Left ventricle myocardium superior (tissue), 1 donor: Measurements from ENCODE around the gene CD2AP. TPM values are rescaled to one million over a fixed set of nuclear protein-coding genes. Genes with fewer than 3 reads are reported as not detected.
"Not testable (repeated sequence)": the region's sequence is repeated elsewhere in the genome, so short reads cannot be mapped to it uniquely, and the experiment has no call there.

Experiments
- ATAC-seq: fragments of 200-7000 bp; cut with Tn5 transposase; one replicate; pipeline ENCODE4 v1.9.1; 2020; ENCODE audit warnings: mild to moderate bottlenecking, moderate library complexity
- DNase-seq: peaks from one replicate; pipeline ENCODE4 v3.0.0-alpha.2; 2020
- intact Hi-C: fragments of 100-400 bp; cut with micrococcal nuclease; formaldehyde crosslinking; loops from one replicate; pipeline ENCODE4 v1.11.0; 2022
- long read RNA-seq: library from polyadenylated mRNA; unstranded; transcript quantifications from one replicate; pipeline ENCODE4 v2.0.0, GENCODE V29; 2021
- total RNA-seq: library from RNA; stranded (reverse); fragmentation: NEBNext Ultra II Directional; extraction: Animal tissue kit (Norgen Biotek cat#: 25700); gene quantifications from one replicate; pipeline ENCODE4 v1.2.1, GENCODE V29; 2021
- donor health status: DM: no; HTN: yes; CAD: no; lungs with severe emphysema.

The CD2AP gene, protein sequence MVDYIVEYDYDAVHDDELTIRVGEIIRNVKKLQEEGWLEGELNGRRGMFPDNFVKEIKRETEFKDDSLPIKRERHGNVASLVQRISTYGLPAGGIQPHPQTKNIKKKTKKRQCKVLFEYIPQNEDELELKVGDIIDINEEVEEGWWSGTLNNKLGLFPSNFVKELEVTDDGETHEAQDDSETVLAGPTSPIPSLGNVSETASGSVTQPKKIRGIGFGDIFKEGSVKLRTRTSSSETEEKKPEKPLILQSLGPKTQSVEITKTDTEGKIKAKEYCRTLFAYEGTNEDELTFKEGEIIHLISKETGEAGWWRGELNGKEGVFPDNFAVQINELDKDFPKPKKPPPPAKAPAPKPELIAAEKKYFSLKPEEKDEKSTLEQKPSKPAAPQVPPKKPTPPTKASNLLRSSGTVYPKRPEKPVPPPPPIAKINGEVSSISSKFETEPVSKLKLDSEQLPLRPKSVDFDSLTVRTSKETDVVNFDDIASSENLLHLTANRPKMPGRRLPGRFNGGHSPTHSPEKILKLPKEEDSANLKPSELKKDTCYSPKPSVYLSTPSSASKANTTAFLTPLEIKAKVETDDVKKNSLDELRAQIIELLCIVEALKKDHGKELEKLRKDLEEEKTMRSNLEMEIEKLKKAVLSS
- total RNA-seq, result 10.1 TPM
- long read RNA-seq, full-length matches to known transcripts, result 7 of 11 reads
- long read RNA-seq, partial matches to known transcripts, result 4 of 11 reads
- long read RNA-seq, other reads (novel, unspliced or antisense), result 0 of 11 reads

DNA sequence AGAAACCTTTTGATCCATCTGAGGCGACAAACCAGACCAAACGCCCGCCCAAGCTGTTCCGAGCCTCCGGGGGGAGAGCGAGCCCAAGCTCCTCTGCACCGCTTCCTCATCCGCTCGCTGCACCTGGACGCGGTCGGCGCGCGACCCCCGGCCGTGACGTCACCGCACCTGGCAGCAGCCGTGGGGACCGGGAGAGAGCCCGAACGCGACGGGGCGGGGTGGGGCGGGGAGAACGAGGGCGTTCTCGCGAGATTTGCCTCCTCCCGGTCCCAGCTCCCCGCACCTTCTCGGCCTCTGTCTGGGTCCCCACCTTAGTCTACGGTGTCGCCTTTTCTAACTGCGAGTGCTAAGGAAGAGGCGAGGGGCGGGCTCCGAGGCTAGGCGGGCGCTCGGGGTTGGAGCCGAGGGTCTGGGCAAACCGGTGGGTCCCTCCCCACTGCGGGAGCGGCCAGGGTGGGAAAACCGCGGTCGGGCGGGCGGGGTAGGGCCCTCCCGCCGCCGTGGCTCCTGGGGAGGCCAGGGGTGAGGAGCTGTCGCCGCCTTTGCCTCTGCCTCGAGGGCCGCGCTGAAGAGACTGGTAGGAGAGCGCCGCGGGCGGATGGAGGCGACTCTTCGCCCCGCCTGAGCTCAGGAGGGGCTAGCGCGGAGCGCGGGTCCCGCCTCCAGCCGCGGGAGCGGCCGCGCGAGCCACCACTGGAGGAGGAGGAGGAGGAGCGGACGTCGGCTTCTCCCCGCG, at the start of gene CD2AP:
TSS of gene CD2AP (plus strand) at position 293 of the 736 bp plus-strand sequence. CDS start 456 bp downstream, outside the sequence.
- peak; percentile 98 for ATAC-seq
- peak; percentile 88 for DNase-seq
- intact Hi-C loops, result no loop called here

DNA sequence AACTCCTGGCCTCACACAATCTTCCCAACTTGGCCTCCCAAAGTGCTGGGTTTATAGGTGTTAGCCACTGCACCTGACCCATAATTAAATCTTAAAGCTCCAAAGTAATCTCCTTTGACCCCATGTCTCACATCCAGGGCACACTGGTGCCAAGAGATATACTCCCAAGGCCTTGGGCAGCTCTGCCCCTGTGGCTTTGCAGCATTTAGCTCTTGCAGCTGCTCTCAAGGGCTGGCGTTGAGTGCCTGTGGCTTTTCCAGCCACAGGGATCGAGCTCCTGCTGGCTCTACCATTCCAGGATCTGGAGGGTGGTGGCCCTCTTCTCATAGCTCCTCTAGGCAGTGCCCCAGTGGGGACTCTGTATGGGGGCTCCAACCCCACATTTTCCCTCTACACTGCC, 49.3 kb upstream of the CD2AP start:
- ATAC-seq (no peak), DNase-seq (no peak)
- intact Hi-C loops, result no loop called here

GRCh38 chr6:47428746-47429664, 48.6 kb upstream of the CD2AP start:
- no peak for ATAC-seq
- DNase-seq, result no peak
- intact Hi-C loops, result no loop called here

DNA sequence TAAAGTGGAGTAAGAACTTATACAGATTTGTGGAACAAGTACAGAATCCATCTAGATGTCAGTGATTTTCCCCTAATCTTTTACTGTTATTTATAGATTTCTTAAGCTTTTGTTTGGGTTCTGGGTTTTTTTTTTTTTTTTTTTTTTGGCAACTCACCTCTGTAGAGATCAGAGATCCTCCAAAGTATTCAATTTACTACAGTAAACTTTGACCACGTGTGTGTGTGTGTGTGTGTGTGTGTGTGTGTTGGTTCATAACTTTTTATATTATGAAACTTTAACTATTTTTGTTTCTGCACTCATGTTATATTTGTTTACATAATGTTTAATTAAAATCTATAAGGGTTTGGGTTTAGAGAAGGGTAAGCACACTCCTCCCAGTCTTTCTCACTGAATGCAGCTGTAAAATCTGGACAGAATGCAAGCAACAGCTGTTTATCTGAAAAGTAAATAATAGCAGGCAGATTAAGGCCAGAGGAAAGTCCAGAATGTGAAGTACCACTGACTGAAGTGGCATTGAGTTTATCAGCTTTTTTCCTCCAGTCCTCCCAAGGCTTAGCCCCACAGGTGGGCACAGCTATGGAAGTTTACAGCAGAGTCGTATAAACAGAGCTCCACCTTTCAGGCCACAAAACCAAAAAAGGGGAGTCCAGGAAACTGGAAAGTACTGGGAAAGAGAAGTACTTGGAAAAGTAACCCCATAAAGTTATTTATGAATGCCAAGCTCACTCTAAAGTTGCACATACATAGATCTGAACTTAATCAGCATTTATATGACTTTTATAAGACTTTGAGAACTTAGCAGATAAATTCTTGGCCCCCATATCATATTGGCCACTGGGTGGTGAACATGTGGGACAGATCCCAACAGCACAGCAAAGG, 43.0 kb upstream of the CD2AP start:
- no peak for ATAC-seq
- intact Hi-C loops, result no loop called here
- DNase-seq, result no peak

DNA sequence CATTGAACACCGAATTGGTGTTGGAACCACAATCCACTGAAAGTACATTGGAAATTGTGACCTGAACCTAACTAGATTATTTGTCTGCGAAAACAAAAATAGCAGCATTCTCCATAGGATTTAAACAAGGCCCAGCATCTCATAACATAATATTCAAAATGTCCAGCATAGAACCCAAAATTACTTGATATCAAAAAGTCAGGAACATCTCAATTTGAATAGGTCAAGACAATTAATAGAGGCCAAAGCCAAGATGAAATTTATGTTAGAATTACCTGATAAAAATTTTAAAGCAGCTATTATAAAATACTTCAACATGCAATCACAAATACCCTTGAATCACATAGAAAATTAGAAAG, 42.4 kb upstream of the CD2AP start:
- DNase-seq (no peak), ATAC-seq (no peak)
- intact Hi-C loops, result no loop called here

GRCh38 chr6:47437592-47437991, 40.0 kb upstream of the CD2AP start:
- intact Hi-C loops, result no loop called here
- ATAC-seq, result no peak
- no peak for DNase-seq

- ATAC-seq (peak; percentile 77), DNase-seq (peak; percentile 42)
- intact Hi-C loops, result no loop called here
Measured at GRCh38 chr6:47438481-47439347, 38.9 kb upstream of the CD2AP start.

DNA sequence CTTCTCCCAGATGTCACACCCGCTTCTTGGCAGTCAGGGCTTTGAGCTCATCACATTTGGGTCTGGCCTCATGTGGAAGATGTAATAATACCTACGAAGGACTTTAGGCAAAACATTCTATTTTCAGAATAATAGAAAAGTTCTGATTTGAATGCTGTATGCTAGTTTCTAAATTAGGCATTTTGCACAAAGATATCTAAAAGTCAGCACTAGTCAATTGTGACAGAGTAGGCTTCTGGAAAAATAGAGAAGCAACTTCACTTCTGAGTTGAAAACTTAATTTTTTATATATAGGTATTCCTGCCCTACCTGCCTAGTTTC, 38.3 kb upstream of the CD2AP start:
- no peak for ATAC-seq
- intact Hi-C loops, result no loop called here
- no peak for DNase-seq

DNA sequence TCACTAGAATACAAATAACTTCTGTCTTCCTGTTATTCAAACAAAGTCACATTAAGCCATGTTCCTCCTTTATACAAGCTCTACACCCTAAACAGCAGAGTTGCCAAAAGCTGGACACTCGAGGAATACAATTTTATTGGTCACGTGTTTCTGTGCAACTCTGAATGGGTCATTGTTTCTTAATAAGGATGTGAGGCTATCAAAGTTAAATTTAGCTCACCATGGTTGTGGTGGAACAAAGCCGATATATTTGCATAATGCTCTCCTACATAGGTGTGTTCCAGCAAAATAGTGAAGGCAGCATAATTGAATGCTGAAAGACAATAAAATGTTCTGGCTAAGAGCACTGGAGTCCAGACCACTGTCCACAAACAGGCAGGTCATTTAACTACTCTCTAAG, 36.9 kb upstream of the CD2AP start:
- ATAC-seq (peak; percentile 61), DNase-seq (no peak)
- intact Hi-C loops, result no loop called here

DNA sequence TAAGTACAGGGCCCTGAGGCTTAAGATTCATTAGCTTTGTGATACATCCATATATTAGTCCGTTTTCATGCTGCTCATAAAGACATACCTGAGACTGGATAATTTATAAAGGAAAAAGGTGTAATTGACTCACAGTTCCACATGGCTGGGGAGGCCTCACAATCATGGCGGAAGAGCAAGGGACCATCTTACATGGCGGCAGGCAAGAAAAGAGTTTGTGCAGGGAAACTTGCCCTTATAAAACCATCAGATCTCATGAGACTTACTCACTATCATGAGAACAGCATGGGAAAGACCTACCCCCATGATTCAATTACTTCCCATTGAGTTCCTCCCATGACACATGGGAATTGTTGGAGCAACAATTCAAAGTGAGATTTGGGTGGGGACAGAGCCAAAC, 32.6 kb upstream of the CD2AP start:
- intact Hi-C loops, DNase-seq, ATAC-seq: not testable (repeated sequence)

DNA sequence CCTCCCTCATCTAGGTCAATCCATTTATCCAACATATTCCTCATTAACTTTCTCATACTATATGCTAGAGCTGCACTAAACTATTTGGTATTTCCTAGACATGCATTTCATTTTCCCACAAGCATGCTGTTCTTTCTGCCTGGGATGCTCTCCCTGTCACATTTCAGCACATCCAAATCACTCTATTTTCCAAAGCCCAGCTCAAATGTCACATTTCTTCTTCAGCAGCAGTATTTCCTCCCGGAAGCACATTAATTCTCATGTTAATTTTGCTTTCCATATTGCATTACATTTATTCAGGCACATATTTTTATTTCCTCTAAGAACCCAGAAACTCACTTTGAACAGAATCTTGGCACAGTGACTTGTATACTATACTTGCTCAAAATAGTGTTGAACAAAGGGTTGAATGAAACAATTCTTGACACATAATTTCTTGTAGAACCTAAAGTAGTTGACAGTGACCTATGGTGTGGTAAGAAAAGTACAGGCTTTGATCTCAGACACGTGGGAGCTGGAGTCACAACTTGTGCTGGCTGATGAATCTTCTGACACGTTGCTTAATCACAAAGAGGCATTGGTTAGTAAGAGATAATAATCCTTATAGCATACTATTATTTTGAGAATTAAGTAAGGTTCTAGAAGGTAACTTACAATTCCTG, 30.8 kb upstream of the CD2AP start:
- intact Hi-C loops, result no loop called here
- no peak for DNase-seq
- ATAC-seq, result no peak

DNA sequence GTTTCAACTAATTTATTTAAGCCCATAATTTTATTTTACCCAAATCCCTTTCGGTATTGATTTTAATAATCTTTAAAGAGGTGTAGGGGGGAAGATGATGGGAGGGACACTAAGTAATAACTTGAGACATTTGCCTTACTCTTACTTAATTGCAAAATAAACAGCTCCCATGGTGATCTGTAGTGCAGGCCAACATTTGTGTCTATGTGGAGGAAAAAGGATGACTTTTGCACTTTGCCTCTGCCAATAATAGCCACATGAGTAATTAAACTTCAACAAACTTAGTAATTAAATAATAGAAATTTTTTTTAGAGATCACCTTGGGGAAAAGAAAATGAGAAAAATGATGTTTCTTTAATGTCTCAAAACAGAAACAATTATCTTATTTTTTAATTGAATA, 29.9 kb upstream of the CD2AP start:
- no peak for ATAC-seq
- intact Hi-C loops, result no loop called here
- DNase-seq, result no peak

DNA sequence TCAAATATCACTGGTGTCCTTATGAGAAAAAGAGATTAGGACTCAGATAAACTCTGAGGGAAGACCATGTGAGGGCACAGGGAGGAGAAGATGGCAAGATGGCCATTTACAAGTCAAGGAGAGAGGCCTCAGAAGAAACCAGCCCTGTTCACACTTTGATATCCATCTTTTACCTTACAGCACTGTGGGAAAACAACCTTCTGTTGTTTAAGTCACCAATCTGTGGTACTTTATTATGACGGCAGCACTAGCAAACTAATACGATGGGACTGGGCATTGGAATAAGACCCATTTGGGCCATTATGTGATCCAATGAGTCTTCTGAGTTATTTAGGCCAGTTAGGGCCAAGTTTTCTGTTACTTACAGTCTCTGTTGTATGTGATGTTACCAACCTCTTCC, 26.4 kb upstream of the CD2AP start:
- DNase-seq (no peak), ATAC-seq (no peak)
- intact Hi-C loops, result no loop called here

DNA sequence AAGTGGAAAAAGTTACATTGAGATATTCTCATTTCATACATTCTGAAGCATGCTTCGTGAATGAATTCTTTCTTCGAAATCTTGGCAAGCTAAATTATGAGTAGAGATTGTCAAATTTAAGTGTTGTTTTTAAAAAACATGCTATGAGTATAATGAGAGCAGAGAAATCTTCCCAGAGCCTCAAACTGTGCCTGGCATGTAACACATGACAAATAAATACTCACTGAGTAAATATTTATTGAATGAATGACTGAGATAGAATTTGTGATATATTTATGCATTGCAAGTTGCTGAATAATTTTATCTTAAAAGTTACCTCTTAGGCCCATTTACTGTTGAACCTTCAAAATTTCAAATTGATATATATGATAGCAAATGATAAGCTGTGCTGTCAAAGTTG, 24.7 kb upstream of the CD2AP start:
- ATAC-seq (no peak), DNase-seq (no peak)
- intact Hi-C loops, result no loop called here

- intact Hi-C loops, result no loop called here
- ATAC-seq (no peak), DNase-seq (no peak)
Measured at GRCh38 chr6:47453372-47453936, 24.1 kb upstream of the CD2AP start.

DNA sequence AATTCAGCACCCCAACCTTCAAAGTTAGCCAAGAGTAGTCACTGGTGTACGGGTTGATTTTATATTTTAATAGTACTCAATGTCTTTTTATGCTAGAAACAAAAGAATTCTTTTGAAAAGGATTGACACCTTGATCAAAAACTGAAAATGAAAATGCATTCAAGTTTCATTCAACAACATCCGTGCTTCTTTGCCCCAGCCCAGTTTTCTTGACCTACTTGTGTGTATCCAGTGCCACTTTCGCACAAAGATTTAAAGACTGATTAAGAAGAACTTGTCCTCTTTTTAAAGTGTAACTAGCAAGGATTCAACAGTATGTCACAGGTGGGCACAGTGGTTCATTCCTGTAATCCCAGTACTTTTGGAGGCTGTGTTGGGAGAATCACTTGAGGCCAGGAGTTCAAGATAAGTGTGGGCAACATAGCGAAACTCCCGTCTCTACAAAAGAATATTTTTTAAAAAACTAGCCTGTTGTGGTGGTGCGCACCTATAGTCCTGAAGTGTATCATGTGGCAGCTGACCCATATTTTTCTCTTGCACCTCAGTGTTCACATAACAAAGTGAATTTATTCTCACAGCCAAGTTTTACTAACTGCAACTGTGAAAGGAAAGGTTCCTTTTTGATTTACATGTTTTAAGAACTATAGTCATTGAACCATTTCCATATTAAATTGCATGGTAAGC, 22.7 kb upstream of the CD2AP start:
- intact Hi-C loops, result no loop called here
- ATAC-seq (no peak), DNase-seq (no peak)
